ENCODE measurements around the gene DLX3.

DNA sequence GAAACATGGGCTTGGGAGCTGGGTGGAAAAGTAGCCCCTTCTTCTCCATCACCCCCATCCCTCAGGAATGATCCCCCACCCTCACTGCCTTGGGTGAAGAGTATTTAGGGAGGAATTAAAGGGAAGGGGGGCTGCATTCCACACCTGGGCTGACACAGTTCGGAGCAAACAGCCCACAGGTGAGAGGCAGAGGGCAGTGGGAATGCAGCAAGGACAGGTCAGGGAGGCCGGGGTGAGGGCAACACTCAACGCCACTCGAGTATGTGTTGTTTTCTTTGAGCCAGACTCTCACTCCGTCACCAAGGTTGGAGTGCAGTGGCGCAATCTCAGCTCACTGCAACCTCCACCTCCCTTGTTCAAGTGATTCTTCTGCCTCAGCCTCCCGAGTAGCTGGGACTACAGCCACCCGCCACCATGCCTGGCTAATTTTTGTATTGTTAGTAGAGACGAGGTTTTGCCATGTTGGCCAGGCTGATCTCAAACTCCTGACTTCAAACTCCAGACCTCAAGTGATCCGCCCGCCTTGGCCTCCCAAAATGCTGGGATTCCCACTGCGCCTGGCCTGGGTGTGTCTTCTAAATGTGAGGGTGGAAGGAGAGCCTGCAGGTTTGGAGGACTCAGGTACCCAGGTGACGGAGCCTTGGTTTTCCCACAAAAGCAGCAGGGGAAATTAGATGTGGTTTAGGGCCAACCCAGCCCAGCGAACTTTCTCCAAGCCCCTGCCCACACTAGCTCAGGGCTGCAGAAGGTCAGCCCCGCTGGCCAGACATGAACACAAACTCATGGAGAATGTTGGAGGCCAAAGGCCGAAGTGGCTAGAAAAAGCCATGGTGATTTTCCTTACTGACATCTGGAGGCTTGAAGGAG, 39.7 kb upstream of the DLX3 start:
- TF ChIP-seq, protein P1, sequence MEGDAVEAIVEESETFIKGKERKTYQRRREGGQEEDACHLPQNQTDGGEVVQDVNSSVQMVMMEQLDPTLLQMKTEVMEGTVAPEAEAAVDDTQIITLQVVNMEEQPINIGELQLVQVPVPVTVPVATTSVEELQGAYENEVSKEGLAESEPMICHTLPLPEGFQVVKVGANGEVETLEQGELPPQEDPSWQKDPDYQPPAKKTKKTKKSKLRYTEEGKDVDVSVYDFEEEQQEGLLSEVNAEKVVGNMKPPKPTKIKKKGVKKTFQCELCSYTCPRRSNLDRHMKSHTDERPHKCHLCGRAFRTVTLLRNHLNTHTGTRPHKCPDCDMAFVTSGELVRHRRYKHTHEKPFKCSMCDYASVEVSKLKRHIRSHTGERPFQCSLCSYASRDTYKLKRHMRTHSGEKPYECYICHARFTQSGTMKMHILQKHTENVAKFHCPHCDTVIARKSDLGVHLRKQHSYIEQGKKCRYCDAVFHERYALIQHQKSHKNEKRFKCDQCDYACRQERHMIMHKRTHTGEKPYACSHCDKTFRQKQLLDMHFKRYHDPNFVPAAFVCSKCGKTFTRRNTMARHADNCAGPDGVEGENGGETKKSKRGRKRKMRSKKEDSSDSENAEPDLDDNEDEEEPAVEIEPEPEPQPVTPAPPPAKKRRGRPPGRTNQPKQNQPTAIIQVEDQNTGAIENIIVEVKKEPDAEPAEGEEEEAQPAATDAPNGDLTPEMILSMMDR (IDR thresholded peaks at IDR 0.05; ENCODE audit: insufficient read depth, low read length, poor library complexity, severe bottlenecking), result no peak
- no peak for TF ChIP-seq EZH2phosphoT487 (conservative IDR thresholded peaks at IDR 0.05; ENCODE audit: low read length)

Measured in SU-DHL-6 (cell line).